ENCODE measurements around the gene PLPPR2. TPM values are rescaled to one million over a fixed set of nuclear protein-coding genes. Genes with fewer than 3 reads are reported as not detected.
A peak's percentile ranks its signal among the peaks of the same experiment; 100 is the strongest.

PLPPR2 gene
- total RNA-seq, 1 experiment from 2014 or later = 7.5 TPM

- TF ChIP-seq CTCF (IDR thresholded peaks at IDR 0.05) (no peak), AR (CRISPR knock-in tag; IDR thresholded peaks at IDR 0.05) (no peak), MYBL2 (CRISPR knock-in tag; IDR thresholded peaks at IDR 0.05) (no peak), SP1 (CRISPR knock-in tag; conservative IDR thresholded peaks at IDR 0.05) (no peak), NR3C1 (CRISPR knock-in tag; conservative IDR thresholded peaks at IDR 0.05; ENCODE audit: low read depth) (no peak), ZNF425 (CRISPR knock-in tag; conservative IDR thresholded peaks at IDR 0.05) (no peak)
These were observed 9.7 kb downstream of the PLPPR2 start (continued) for GRCh38 chr19:11364935-11365334.

GRCh38 chr19:11365557-11366117 lies 10.4 kb downstream of the PLPPR2 start:
- no peaks in the 10 kb centered on the region for H3K9me3 Mint-ChIP-seq
- DNase-seq (ENCODE audit: low spot score) (no peak), ATAC-seq (no peak)
- no peak overlapping the region for H3K4me3 Mint-ChIP-seq
- peaks cover 8% of the 10 kb centered on the region for H3K27me3 Mint-ChIP-seq (ENCODE audit: low read depth)
- peaks cover 3% of the 10 kb centered on the region; the same call in 1 of the 2 replicates for H3K36me3 Mint-ChIP-seq
- ChIA-PET CTCF (no interaction called here), POLR2A (no interaction called here)
- no peak for TF ChIP-seq ATF6 (CRISPR knock-in tag; IDR thresholded peaks at IDR 0.05)
- no peak for TF ChIP-seq TEAD1 (CRISPR knock-in tag; IDR thresholded peaks at IDR 0.05)
- no peak for TF ChIP-seq TCF7 (CRISPR knock-in tag; IDR thresholded peaks at IDR 0.05; ENCODE audit: low read depth)
- no peak for TF ChIP-seq OVOL2 (CRISPR knock-in tag; IDR thresholded peaks at IDR 0.05; ENCODE audit: borderline replicate concordance)
- no peak for TF ChIP-seq CDX4 (CRISPR knock-in tag; IDR thresholded peaks at IDR 0.05; ENCODE audit: borderline replicate concordance)
- no peak for TF ChIP-seq SP1 (CRISPR knock-in tag; conservative IDR thresholded peaks at IDR 0.05)
- TF ChIP-seq MLX (CRISPR knock-in tag; IDR thresholded peaks at IDR 0.05) = no peak
- TF ChIP-seq TP53 (CRISPR knock-in tag; IDR thresholded peaks at IDR 0.05) = no peak
- no peak for TF ChIP-seq FOXP4 (CRISPR knock-in tag; IDR thresholded peaks at IDR 0.05)
- no peak for TF ChIP-seq JAZF1 (CRISPR knock-in tag; IDR thresholded peaks at IDR 0.05)
- TF ChIP-seq IRF2 (CRISPR knock-in tag; IDR thresholded peaks at IDR 0.05; ENCODE audit: borderline replicate concordance, low read depth) = no peak
- peaks cover 11% of the 10 kb centered on the region for H3K4me1 Mint-ChIP-seq
- H3K27ac Mint-ChIP-seq = 0 out of 2 replicates have a peak overlapping the region, but pooled peaks have one; percentile 22

Data from WTC11 (cell line).